Measurements from ENCODE around the gene CDK8. TPM values are rescaled to one million over a fixed set of nuclear protein-coding genes. Genes with fewer than 3 reads are reported as not detected.

The CDK8 gene
- polyA plus RNA-seq, 3 donors, result 3.0 to 10.9 (median 3.3) TPM

DNA sequence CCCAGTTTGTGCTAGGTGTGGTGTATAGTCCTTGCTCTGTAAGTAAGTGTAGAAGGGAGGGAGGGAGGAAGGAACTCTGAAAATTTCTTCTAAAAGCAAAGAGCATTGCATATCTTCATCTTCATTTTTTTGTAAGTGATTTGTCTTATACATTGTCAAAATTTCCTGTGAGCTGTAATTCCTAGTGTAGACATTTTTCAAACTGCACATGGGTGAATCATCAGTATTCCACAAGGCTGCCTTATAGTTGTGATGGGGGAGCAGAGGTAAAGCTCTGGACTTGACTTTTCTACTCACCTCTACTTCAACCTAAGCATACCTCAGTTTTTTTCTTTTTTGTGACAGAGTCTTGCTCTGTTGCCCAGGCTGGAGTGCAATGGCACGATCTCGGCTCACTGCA, 86.9 kb downstream of the CDK8 start:
- Histone ChIP-seq H3K4me2 (replicated peaks; ENCODE audit: extremely low read depth, low read length, poor library complexity, severe bottlenecking) (no peak overlapping the region), H3K79me2 (ENCODE audit: insufficient read depth, low read length) (no peaks in the 10 kb centered on the region), H3K27me3 (ENCODE audit: control insufficient read depth in 2 of 2, insufficient read depth in 2 of 2, low read length in 2 of 2) (no peaks in the 10 kb centered on the region), H3K4me3 (replicated peaks in 1 of 3; ENCODE audit: low read depth in 2 of 3, low read length in 3 of 3) (no peak overlapping the region), H3K36me3 (replicated peaks in 1 of 2; ENCODE audit: control insufficient read depth in 1 of 2, insufficient read depth in 2 of 2, low read length in 2 of 2) (peaks cover 0 to 7% of the 10 kb centered on the region in 2 donors), H3K4me1 (ENCODE audit: control insufficient read depth in 1 of 2, insufficient read depth in 2 of 2, low read length in 2 of 2) (no peaks in the 10 kb centered on the region), H4K20me1 (ENCODE audit: insufficient read depth, low read length) (no peaks in the 10 kb centered on the region), H3K9me3 (replicated peaks in 1 of 2; ENCODE audit: control insufficient read depth in 1 of 2, insufficient read depth in 1 of 2, low read length in 2 of 2) (no peaks in the 10 kb centered on the region), H2AFZ (ENCODE audit: insufficient read depth, low read depth, low read length, poor library complexity, severe bottlenecking) (no peak overlapping the region), H3K9ac (ENCODE audit: insufficient read depth, low read length, poor library complexity, severe bottlenecking) (no peak overlapping the region), H3K27ac (ENCODE audit: low read depth in 1 of 2, low read length in 2 of 2) (no peak overlapping the region)
- H3K27ac Mint-ChIP-seq, result no peak overlapping the region
- TF ChIP-seq, protein P1, sequence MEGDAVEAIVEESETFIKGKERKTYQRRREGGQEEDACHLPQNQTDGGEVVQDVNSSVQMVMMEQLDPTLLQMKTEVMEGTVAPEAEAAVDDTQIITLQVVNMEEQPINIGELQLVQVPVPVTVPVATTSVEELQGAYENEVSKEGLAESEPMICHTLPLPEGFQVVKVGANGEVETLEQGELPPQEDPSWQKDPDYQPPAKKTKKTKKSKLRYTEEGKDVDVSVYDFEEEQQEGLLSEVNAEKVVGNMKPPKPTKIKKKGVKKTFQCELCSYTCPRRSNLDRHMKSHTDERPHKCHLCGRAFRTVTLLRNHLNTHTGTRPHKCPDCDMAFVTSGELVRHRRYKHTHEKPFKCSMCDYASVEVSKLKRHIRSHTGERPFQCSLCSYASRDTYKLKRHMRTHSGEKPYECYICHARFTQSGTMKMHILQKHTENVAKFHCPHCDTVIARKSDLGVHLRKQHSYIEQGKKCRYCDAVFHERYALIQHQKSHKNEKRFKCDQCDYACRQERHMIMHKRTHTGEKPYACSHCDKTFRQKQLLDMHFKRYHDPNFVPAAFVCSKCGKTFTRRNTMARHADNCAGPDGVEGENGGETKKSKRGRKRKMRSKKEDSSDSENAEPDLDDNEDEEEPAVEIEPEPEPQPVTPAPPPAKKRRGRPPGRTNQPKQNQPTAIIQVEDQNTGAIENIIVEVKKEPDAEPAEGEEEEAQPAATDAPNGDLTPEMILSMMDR (IDR thresholded peaks at IDR 0.05), result no peak
- DNase-seq, result no peak
- no peaks in the 10 kb centered on the region for H3K4me1 Mint-ChIP-seq
- no peak overlapping the region for H3K4me3 Mint-ChIP-seq
- no peaks in the 10 kb centered on the region for H3K27me3 Mint-ChIP-seq (ENCODE audit: low read depth in 3 of 3)
- no CpG with 5 or more reads among the region's 2 CpGs for WGBS (ENCODE audit: insufficient coverage)
- no peaks in the 10 kb centered on the region for H3K9me3 Mint-ChIP-seq
- intact Hi-C loops (cut with micrococcal nuclease), result no loop called here
- peaks cover 6 to 12% of the 10 kb centered on the region in 2 donors for H3K36me3 Mint-ChIP-seq

DNA sequence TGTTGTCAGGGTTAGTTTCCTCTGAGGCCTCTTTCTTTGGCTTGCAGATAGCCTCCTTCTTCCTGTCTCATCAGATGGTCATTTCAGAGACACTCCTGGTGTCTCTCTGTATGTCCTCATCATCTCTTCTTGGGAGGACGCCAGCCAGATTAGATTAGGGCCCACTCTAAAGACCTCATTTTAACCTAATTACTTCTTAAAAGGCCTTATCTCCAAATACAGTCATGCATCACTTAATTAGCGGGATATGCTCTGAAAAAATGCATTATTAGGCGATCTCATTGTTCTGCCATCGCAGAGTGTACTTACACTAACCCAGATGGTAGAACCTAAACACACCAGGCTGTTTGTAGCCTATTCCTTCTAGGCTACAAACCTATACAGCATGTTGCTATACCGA, 89.0 kb downstream of the CDK8 start:
- no peaks in the 10 kb centered on the region for H3K27me3 Mint-ChIP-seq (ENCODE audit: low read depth in 3 of 3)
- Histone ChIP-seq H3K79me2 (ENCODE audit: insufficient read depth, low read length) (no peaks in the 10 kb centered on the region), H3K4me3 (replicated peaks in 1 of 3; ENCODE audit: low read depth in 2 of 3, low read length in 3 of 3) (no peak overlapping the region), H3K9me3 (replicated peaks in 1 of 2; ENCODE audit: control insufficient read depth in 1 of 2, insufficient read depth in 1 of 2, low read length in 2 of 2) (no peaks in the 10 kb centered on the region), H3K27me3 (ENCODE audit: control insufficient read depth in 2 of 2, insufficient read depth in 2 of 2, low read length in 2 of 2) (no peaks in the 10 kb centered on the region), H3K9ac (ENCODE audit: insufficient read depth, low read length, poor library complexity, severe bottlenecking) (no peak overlapping the region), H3K27ac (ENCODE audit: low read depth in 1 of 2, low read length in 2 of 2) (no peak overlapping the region), H2AFZ (ENCODE audit: insufficient read depth, low read depth, low read length, poor library complexity, severe bottlenecking) (no peak overlapping the region), H3K4me1 (ENCODE audit: control insufficient read depth in 1 of 2, insufficient read depth in 2 of 2, low read length in 2 of 2) (no peaks in the 10 kb centered on the region), H4K20me1 (ENCODE audit: insufficient read depth, low read length) (no peaks in the 10 kb centered on the region), H3K4me2 (replicated peaks; ENCODE audit: extremely low read depth, low read length, poor library complexity, severe bottlenecking) (no peak overlapping the region), H3K36me3 (replicated peaks in 1 of 2; ENCODE audit: control insufficient read depth in 1 of 2, insufficient read depth in 2 of 2, low read length in 2 of 2) (peaks cover 0 to 7% of the 10 kb centered on the region in 2 donors)
- no peak for DNase-seq
- H3K4me1 Mint-ChIP-seq, result no peaks in the 10 kb centered on the region
- WGBS (ENCODE audit: insufficient coverage), result 100% methylated on average over 4 of the region's 5 CpGs
- H3K27ac Mint-ChIP-seq, result no peak overlapping the region
- H3K4me3 Mint-ChIP-seq, result no peak overlapping the region
- peaks cover 8 to 12% of the 10 kb centered on the region in 2 donors for H3K36me3 Mint-ChIP-seq
- TF ChIP-seq, protein P1 (IDR thresholded peaks at IDR 0.05), result no peak
- intact Hi-C loops (cut with micrococcal nuclease), result no loop called here
- no peaks in the 10 kb centered on the region for H3K9me3 Mint-ChIP-seq
